ENCODE results near the gene HBS1L. TPM values are rescaled to one million over a fixed set of nuclear protein-coding genes. Genes with fewer than 3 reads are reported as not detected.

Gene HBS1L
- total RNA-seq, 4 donors from 2014 or later = 31.2 to 54.2 (median 46.0) TPM

DNA sequence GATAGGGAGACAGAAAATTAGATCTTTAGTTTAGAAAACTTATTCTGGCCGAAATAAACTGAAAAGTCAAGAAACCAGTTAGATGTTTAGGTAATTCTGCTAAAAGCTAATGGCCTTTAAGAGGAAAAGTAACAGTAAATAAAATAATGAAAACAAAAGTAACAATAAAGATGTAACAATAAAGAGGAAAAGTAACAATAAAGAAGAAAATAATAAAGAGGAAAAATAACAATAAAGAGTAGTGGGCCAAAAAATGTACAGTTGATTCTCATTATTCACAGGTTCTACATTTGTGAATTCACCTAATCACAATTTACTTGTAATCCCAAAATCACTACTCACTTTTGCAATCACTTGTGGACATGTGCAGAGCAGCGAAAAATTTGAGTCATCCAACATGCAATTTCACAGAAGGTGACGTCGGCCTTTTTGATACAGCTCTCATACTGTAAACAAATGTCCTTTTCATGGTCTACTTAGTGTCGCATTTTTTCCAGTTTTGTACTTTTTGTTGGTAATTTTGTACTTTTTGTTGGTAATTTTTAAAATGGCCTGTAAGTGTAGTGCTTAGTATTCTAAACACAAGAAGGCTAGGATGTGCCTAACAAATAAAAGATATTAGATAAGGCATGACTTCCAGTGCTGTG lies 24.0 kb downstream of the HBS1L start:
- no peaks in the 10 kb centered on the region for H3K9me3 ChIP-seq
- TF ChIP-seq EP300 (IDR thresholded peaks at IDR 0.05) (no peak), CTCF (IDR thresholded peaks at IDR 0.05) (no peak), POLR2A (IDR thresholded peaks at IDR 0.05) (no peak)
- peaks cover 0 to 24% (median 6%) of the 10 kb centered on the region in 3 donors for H3K36me3 ChIP-seq
- no peaks in the 10 kb centered on the region for H3K27me3 ChIP-seq
- WGBS, 2 donors = 69 to 72% methylated on average over 5 of the region's 5 CpGs
- DNase-seq (ENCODE audit: low spot score in 2 of 2) = no peak
- H3K4me1 ChIP-seq = peaks cover 0 to 16% (median 3%) of the 10 kb centered on the region in 4 donors
- no peak overlapping the region for H3K27ac ChIP-seq
- no peak overlapping the region for H3K4me3 ChIP-seq

GRCh38 chr6:135030056-135030473 lies 24.6 kb downstream of the HBS1L start:
- H3K27ac ChIP-seq = no peak overlapping the region
- DNase-seq (ENCODE audit: low spot score in 2 of 2) = no peak
- H3K4me3 ChIP-seq = no peak overlapping the region
- TF ChIP-seq EP300 (IDR thresholded peaks at IDR 0.05) (no peak), CTCF (IDR thresholded peaks at IDR 0.05) (no peak), POLR2A (IDR thresholded peaks at IDR 0.05) (no peak)
- H3K27me3 ChIP-seq = no peaks in the 10 kb centered on the region
- 77% methylated on average over 3 of the region's 3 CpGs for WGBS, 2 donors
- peaks cover 0 to 20% (median 6%) of the 10 kb centered on the region in 3 donors for H3K36me3 ChIP-seq
- H3K4me1 ChIP-seq = peaks cover 0 to 16% (median 3%) of the 10 kb centered on the region in 4 donors
- no peaks in the 10 kb centered on the region for H3K9me3 ChIP-seq

DNA sequence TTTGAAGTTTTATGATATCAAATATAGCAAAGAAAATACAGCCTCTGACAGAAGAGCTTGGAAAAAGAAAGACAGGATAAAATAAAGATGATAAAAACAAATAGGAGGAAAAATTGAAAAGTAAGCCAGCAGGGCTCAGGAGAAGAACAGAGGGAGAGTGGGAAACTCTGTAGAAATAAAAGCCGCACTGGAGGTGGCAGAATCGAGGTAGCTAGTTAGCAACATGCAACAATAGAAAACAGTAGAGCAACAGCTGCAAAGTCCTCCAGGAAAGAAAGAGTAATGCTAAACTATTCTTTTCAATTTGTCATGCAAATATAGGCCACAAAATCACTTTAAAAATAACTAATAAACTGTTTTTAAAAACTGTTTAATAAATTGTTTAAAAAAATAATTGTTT lies 28.8 kb downstream of the HBS1L start:
- peaks cover 0 to 10% (median 0%) of the 10 kb centered on the region in 4 donors for H3K4me1 ChIP-seq
- no peaks in the 10 kb centered on the region for H3K36me3 ChIP-seq
- no peak for DNase-seq (ENCODE audit: low spot score in 2 of 2)
- H3K4me3 ChIP-seq = no peak overlapping the region
- WGBS, 2 donors = 73 to 90% methylated on average over 2 of the region's 2 CpGs
- H3K27me3 ChIP-seq = no peaks in the 10 kb centered on the region
- H3K9me3 ChIP-seq = no peaks in the 10 kb centered on the region
- TF ChIP-seq POLR2A (IDR thresholded peaks at IDR 0.05) (no peak), CTCF (IDR thresholded peaks at IDR 0.05) (no peak), EP300 (IDR thresholded peaks at IDR 0.05) (no peak)
- H3K27ac ChIP-seq = no peak overlapping the region

GRCh38 chr6:135025175-135025574 lies 29.4 kb downstream of the HBS1L start:
- no peak overlapping the region for H3K27ac ChIP-seq
- no peaks in the 10 kb centered on the region for H3K36me3 ChIP-seq
- TF ChIP-seq CTCF (IDR thresholded peaks at IDR 0.05) (no peak), POLR2A (IDR thresholded peaks at IDR 0.05) (no peak), EP300 (IDR thresholded peaks at IDR 0.05) (no peak)
- peaks cover 0 to 10% (median 0%) of the 10 kb centered on the region in 4 donors for H3K4me1 ChIP-seq
- H3K9me3 ChIP-seq = no peaks in the 10 kb centered on the region
- H3K4me3 ChIP-seq = no peak overlapping the region
- no peak for DNase-seq (ENCODE audit: low spot score in 2 of 2)
- H3K27me3 ChIP-seq = no peaks in the 10 kb centered on the region
- WGBS, 2 donors = 90 to 91% methylated on average over 2 of the region's 2 CpGs

DNA sequence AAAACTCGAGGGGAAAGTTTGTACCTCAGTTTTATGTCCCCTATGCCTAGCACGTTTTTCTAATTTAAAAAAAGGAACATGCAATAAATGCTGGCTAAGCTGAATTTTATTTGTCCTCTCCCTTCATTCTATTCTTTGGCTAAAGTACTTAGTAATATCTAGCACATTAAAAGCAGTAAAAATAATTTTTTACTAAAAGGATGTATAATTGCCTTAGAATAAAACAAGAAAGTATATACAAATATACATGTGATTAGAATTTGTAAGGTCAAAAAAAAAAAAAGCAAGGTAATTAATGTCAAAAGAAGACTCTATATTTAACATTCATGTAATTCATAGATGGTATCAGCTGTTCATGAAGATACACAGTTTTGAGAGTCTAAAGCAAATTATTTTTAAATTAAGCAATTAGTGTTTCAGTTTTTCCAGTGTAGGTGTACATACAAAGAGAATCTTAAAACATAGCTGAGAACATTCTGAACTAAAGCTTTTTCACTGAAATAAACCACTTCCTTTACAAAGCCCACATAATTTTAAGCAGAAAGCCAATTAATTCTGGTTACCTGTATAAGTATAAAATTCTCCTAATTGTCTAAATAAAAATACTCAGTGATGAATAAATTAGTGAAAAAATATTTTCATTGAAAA lies 32.4 kb downstream of the HBS1L start:
- DNase-seq (ENCODE audit: low spot score in 2 of 2) = no peak
- Histone ChIP-seq H3K4me3 (no peak overlapping the region), H3K4me1 (peaks cover 0 to 6% (median 0%) of the 10 kb centered on the region in 4 donors), H3K27ac (no peak overlapping the region), H3K27me3 (no peaks in the 10 kb centered on the region), H3K9me3 (no peaks in the 10 kb centered on the region), H3K36me3 (no peaks in the 10 kb centered on the region)
- no peak for TF ChIP-seq EP300 (IDR thresholded peaks at IDR 0.05)
- TF ChIP-seq CTCF (IDR thresholded peaks at IDR 0.05) = no peak
- TF ChIP-seq POLR2A (IDR thresholded peaks at IDR 0.05) = no peak
- WGBS, 2 donors = 69% methylated on average over 2 of the region's 2 CpGs

All from tibial nerve (tissue), 4 donors.